Activated naive CD8-positive, alpha-beta T cell (primary cell): ENCODE data around the gene TM9SF4.

Experiments used
- H3K27ac Mint-ChIP-seq: one replicate; pipeline ENCODE4 v1.8.0; 2021; ENCODE audit warnings: mixed read lengths
- H3K27me3 Mint-ChIP-seq: one replicate; pipeline ENCODE4 v1.8.0; 2021; ENCODE audit warnings: mixed read lengths
- H3K36me3 Mint-ChIP-seq: one replicate; pipeline ENCODE4 v1.8.0; 2021; ENCODE audit warnings: mixed read lengths
- H3K4me1 Mint-ChIP-seq: one replicate; pipeline ENCODE4 v1.8.0; 2021; ENCODE audit warnings: low read depth, mixed read lengths
- H3K4me3 Mint-ChIP-seq: one replicate; pipeline ENCODE4 v1.8.0; 2021; ENCODE audit warnings: mild to moderate bottlenecking, mixed read lengths
- H3K9me3 Mint-ChIP-seq: one replicate; pipeline ENCODE4 v1.8.0; 2021; ENCODE audit warnings: low read depth, mixed read lengths

Gene TM9SF4

DNA sequence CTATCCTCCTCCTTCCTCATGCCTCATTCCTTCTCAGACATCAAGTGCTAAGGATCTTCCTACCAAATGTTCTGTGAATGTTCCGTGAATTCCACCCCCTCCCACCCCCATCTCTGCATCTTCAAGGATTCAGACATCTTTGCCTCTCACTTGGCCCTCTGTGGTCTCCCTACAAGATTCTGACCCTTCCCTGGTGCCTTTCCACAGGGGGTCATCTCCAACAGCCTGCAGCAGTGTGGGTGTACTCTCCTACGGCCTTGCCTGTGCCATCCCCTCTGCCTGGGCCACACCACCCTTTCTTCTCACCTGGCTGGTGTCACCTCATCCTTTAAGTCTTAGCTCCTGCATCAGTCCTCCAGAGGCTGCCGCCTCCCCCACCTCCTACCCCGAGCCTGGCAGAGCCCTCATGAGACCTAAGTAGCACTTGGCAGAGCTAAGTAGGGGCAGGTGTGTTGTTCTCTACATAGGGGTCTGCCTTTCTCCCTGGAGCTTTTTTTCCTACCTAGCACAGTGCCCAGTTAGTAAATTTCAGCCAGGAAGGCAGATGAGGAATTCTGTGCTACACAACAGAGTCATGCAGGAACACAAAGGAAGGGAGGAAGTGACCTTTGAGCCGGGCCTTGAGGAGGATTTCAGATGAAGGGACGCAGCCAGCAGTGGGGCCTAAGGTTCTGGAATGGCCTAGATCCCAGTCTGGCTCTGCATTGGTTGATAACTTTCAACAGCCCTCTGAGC is 43.1 kb downstream of the TM9SF4 start:
- H3K4me1 Mint-ChIP-seq = peaks cover 2% of the 10 kb centered on the region
- no peaks in the 10 kb centered on the region for H3K27me3 Mint-ChIP-seq
- no peak overlapping the region for H3K4me3 Mint-ChIP-seq
- H3K9me3 Mint-ChIP-seq = no peaks in the 10 kb centered on the region
- peaks cover 2% of the 10 kb centered on the region for H3K36me3 Mint-ChIP-seq
- no peak overlapping the region for H3K27ac Mint-ChIP-seq

DNA sequence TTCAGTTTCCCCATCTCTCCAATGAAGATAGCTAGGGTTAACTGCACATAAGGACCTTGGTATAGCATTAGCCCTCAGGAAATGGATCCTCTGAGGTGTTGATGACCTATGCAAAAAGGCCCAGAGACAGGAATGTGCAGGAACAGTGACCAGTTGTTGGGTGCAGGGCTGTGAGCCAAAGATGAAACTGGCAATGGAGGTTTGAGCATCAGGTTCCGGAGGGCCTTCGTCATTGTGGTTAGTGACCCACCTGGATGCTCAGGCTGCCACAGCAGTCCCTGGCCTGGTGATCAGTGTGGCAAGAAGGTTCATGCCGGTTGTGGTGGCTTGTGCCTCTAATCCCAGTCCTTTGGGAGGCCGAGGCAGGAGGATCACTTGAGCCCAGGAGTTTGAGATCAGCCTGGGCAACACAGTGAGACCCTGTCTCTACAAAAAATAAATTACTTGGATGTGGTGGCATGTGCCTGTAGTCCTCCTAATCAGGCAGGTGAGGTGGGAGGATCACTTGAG is 43.7 kb downstream of the TM9SF4 start:
- Mint-ChIP-seq H3K9me3 (no peaks in the 10 kb centered on the region), H3K4me3 (no peak overlapping the region), H3K27me3 (no peaks in the 10 kb centered on the region), H3K4me1 (peaks cover 2% of the 10 kb centered on the region), H3K36me3 (peaks cover 2% of the 10 kb centered on the region), H3K27ac (no peak overlapping the region)

DNA sequence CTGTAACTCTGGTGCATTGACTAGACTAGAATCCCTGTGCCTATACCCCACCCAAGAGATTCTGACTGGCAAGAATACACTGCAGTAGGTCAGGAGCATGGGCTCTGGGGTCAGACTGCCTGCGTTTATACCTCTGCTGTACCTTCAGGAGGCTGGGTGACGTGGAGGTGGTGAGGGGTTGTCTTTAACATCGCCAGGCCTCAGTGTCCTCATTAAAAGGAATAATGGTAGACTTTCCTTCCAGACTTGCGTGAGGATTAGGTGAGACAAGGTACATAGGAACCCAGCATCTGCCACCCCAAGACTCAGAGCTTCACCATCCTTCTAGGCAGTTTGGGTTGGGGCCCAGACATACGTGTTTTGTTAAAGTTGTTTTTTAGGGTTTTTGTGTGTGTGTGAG is 44.3 kb downstream of the TM9SF4 start:
- no peak overlapping the region for H3K4me3 Mint-ChIP-seq
- H3K27ac Mint-ChIP-seq = no peak overlapping the region
- H3K36me3 Mint-ChIP-seq = peaks cover 2% of the 10 kb centered on the region
- H3K9me3 Mint-ChIP-seq = no peaks in the 10 kb centered on the region
- H3K4me1 Mint-ChIP-seq = peaks cover 2% of the 10 kb centered on the region
- H3K27me3 Mint-ChIP-seq = no peaks in the 10 kb centered on the region

DNA sequence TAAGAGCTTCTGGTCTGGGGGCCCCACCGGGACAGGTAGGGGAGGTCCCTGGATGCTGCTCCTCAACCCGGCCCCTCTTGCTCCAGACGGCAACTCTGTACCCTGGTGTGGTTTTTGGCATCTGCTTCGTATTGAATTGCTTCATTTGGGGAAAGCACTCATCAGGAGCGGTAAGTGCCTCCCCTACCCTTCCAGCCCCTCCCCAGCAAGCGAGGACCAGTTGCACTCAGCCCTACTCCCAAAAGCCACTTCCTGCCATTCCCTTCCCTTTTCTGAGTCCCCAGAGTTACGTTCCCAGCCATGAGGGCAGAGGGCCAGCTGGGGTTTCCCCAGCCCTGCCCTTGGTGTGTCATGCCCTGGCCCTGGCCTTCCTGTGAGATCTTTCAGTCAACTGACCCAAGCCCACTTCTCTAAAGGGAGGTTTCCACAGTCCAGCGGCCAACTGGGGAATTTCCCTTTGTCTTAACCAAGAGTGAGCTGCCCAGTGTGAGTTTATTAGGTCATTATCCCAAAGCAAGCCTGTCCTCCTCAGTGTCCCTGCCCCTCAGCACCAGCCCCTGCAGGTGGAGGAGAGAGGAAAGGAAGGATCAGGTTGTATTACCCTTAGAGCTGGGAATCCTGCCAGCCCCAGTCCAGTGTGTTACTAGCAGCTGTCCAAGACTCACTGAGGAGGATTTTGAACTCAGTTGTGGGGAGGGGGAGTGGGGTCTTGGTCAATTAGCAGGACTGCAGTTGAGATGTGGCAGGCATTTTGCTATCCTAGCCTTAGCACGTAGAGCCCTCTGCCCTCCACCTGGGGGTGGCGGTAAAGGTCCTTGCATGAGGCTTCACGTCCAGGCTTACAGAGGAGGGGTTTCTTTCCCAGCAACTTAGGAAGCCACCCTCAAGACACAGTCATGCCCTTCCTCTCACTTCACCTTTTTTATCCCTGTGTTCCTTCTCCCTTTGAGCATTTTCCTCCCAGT is 45.8 kb downstream of the TM9SF4 start:
- Mint-ChIP-seq H3K27ac (peak overlapping the region; percentile 46), H3K27me3 (no peaks in the 10 kb centered on the region), H3K36me3 (peaks cover 2% of the 10 kb centered on the region), H3K4me1 (peaks cover 2% of the 10 kb centered on the region), H3K9me3 (no peaks in the 10 kb centered on the region), H3K4me3 (no peak overlapping the region)

DNA sequence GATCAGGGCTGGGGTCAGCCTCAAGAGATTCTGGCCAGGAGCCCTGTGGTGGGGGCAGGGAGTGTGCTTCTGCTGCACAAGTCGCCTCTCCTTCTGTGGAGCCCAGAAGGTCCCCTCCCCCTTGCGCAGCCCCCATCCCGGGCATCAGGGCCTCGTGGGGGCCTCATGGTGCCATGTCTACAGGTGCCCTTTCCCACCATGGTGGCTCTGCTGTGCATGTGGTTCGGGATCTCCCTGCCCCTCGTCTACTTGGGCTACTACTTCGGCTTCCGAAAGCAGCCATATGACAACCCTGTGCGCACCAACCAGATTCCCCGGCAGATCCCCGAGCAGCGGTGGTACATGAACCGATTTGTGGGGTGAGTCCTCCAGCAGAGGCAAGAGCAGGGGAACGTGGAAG is 48.1 kb downstream of the TM9SF4 start:
- Mint-ChIP-seq H3K9me3 (no peaks in the 10 kb centered on the region), H3K27me3 (no peaks in the 10 kb centered on the region), H3K36me3 (peaks cover 2% of the 10 kb centered on the region), H3K27ac (peak overlapping the region; percentile 12), H3K4me3 (no peak overlapping the region), H3K4me1 (peaks cover 2% of the 10 kb centered on the region)

GRCh38 chr20:32158351-32158750 is 48.8 kb downstream of the TM9SF4 start:
- H3K4me3 Mint-ChIP-seq = no peak overlapping the region
- H3K27ac Mint-ChIP-seq = no peak overlapping the region
- peaks cover 4% of the 10 kb centered on the region for H3K36me3 Mint-ChIP-seq
- peaks cover 2% of the 10 kb centered on the region for H3K4me1 Mint-ChIP-seq
- no peaks in the 10 kb centered on the region for H3K9me3 Mint-ChIP-seq
- H3K27me3 Mint-ChIP-seq = no peaks in the 10 kb centered on the region

DNA sequence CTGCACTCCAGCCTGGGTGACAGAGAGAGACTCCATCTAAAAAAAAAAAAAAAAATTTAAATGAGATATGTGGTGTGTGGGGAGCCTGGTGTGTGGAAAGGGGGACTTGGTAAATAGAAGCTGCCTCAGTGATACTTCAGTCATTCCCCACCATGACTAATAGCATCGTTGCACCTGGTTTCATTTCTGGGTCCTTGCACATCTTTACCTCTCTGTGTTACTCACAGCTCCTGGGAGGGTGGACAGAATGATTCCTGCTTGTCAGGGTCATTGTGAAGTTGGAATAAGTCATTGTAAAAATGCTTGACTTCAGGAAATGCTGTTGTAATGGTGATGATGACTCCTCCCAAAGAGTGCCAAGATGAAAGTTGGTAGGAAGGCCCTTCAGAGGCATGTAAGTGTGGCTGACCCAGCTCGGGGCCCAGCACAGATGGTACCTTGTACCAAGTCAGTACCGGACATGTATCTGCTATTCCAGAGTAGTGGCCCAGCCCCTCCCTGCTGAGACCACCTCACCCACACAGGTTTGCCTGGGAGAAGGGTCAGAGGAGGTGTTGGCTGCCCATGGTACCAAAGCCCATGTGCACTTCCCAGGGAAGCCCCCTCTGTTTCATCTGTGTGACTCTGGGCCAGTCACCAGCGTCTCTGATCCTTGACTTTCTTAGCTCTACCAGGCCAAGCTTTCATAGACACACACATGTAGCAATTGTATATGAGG is 49.6 kb downstream of the TM9SF4 start:
- Mint-ChIP-seq H3K4me1 (peaks cover 2% of the 10 kb centered on the region), H3K36me3 (peaks cover 4% of the 10 kb centered on the region), H3K4me3 (no peak overlapping the region), H3K27ac (peak overlapping the region; percentile 46), H3K27me3 (no peaks in the 10 kb centered on the region), H3K9me3 (no peaks in the 10 kb centered on the region)

DNA sequence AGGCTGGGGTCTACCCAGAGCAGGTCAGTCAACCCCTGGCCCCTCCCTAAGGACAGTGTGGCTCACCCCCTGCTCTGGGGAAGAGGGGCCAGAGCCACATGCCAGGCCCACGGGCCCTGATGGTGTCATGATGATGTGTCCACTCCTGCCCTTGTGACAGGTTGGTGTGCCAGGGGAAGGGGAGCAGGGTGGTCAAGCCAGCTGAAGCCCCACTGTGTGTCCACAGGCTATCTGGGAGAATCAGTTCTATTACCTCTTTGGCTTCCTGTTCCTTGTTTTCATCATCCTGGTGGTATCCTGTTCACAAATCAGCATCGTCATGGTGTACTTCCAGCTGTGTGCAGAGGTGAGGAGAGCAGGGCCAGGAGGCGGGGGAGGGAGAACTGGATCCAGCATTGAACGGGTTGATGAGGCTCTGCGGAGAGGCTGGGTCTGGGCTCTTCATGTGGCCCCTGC is 50.3 kb downstream of the TM9SF4 start:
- no peak overlapping the region for H3K27ac Mint-ChIP-seq
- peaks cover 2% of the 10 kb centered on the region for H3K4me1 Mint-ChIP-seq
- H3K9me3 Mint-ChIP-seq = no peaks in the 10 kb centered on the region
- no peak overlapping the region for H3K4me3 Mint-ChIP-seq
- H3K27me3 Mint-ChIP-seq = no peaks in the 10 kb centered on the region
- H3K36me3 Mint-ChIP-seq = peaks cover 4% of the 10 kb centered on the region

- peaks cover 7% of the 10 kb centered on the region for H3K36me3 Mint-ChIP-seq
- no peaks in the 10 kb centered on the region for H3K4me1 Mint-ChIP-seq
- H3K27me3 Mint-ChIP-seq = no peaks in the 10 kb centered on the region
- no peak overlapping the region for H3K4me3 Mint-ChIP-seq
- H3K9me3 Mint-ChIP-seq = no peaks in the 10 kb centered on the region
- H3K27ac Mint-ChIP-seq = peak overlapping the region; percentile 41
These were observed 50.8 kb downstream of the TM9SF4 start for GRCh38 chr20:32160341-32160740.

GRCh38 chr20:32162351-32162750 is 52.8 kb downstream of the TM9SF4 start:
- Mint-ChIP-seq H3K4me3 (no peak overlapping the region), H3K36me3 (peaks cover 12% of the 10 kb centered on the region), H3K4me1 (no peaks in the 10 kb centered on the region), H3K9me3 (no peaks in the 10 kb centered on the region), H3K27ac (peak overlapping the region; percentile 78), H3K27me3 (no peaks in the 10 kb centered on the region)

GRCh38 chr20:32163951-32164350 is 54.4 kb downstream of the TM9SF4 start:
- peaks cover 16% of the 10 kb centered on the region for H3K36me3 Mint-ChIP-seq
- no peaks in the 10 kb centered on the region for H3K9me3 Mint-ChIP-seq
- no peak overlapping the region for H3K4me3 Mint-ChIP-seq
- H3K27ac Mint-ChIP-seq = peak overlapping the region; percentile 34
- H3K27me3 Mint-ChIP-seq = no peaks in the 10 kb centered on the region
- no peaks in the 10 kb centered on the region for H3K4me1 Mint-ChIP-seq

GRCh38 chr20:32164984-32165735 is 55.6 kb downstream of the TM9SF4 start:
- Mint-ChIP-seq H3K4me1 (no peaks in the 10 kb centered on the region), H3K9me3 (no peaks in the 10 kb centered on the region), H3K4me3 (no peak overlapping the region), H3K27ac (no peak overlapping the region), H3K36me3 (peaks cover 16% of the 10 kb centered on the region), H3K27me3 (no peaks in the 10 kb centered on the region)

GRCh38 chr20:32165836-32166545 is 56.5 kb downstream of the TM9SF4 start:
- H3K9me3 Mint-ChIP-seq = no peaks in the 10 kb centered on the region
- no peaks in the 10 kb centered on the region for H3K4me1 Mint-ChIP-seq
- H3K27ac Mint-ChIP-seq = no peak overlapping the region
- H3K27me3 Mint-ChIP-seq = no peaks in the 10 kb centered on the region
- H3K4me3 Mint-ChIP-seq = no peak overlapping the region
- H3K36me3 Mint-ChIP-seq = peaks cover 16% of the 10 kb centered on the region

- H3K4me3 Mint-ChIP-seq = no peak overlapping the region
- H3K9me3 Mint-ChIP-seq = no peaks in the 10 kb centered on the region
- no peaks in the 10 kb centered on the region for H3K27me3 Mint-ChIP-seq
- peaks cover 14% of the 10 kb centered on the region for H3K36me3 Mint-ChIP-seq
- H3K4me1 Mint-ChIP-seq = no peaks in the 10 kb centered on the region
- no peak overlapping the region for H3K27ac Mint-ChIP-seq
These were observed 58.0 kb downstream of the TM9SF4 start for GRCh38 chr20:32167552-32167951.
